Stimulated activated CD8-positive, alpha-beta memory T cell treated with anti-CD3 and anti-CD28 coated beads, Interleukin-4, amount 100 ng/mL, for 1 hour (primary cell): ENCODE data around the gene TENT5C.

ENCODE experiments used
- DNase-seq, 2 donors: peaks; one replicate each; pipeline ENCODE4 v3.0.0-alpha.2; 2020; ENCODE audit warnings: low read depth in 2 of 2, low spot score in 1 of 2

Gene TENT5C

GRCh38 chr1:117633068-117633345 is 27.2 kb downstream of the TENT5C start:
- DNase-seq = no peak

- no peak for DNase-seq
These were observed 27.6 kb downstream of the TENT5C start for GRCh38 chr1:117633423-117633822.

GRCh38 chr1:117633936-117634335 is 28.1 kb downstream of the TENT5C start:
- DNase-seq = no peak

DNA sequence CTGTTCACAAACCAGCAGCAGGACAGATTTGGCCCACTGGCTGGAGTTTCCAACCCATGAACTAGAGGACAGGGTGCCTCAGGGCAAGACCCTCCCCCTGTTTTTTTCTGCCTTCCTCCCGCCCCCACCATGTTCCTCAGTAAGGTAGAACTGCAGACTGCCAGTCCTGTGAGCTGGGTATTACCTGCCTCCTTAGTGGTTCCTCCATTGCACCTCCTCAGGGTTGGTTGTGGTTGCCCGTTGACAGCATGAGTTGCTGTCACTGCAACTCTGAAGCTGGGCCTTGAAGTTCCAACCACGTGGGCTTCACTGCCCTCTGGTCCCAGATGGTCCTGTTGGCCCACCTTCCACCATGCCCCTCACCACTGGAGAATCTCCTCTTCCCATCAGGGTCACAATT is 28.8 kb downstream of the TENT5C start:
- DNase-seq = no peak

DNA sequence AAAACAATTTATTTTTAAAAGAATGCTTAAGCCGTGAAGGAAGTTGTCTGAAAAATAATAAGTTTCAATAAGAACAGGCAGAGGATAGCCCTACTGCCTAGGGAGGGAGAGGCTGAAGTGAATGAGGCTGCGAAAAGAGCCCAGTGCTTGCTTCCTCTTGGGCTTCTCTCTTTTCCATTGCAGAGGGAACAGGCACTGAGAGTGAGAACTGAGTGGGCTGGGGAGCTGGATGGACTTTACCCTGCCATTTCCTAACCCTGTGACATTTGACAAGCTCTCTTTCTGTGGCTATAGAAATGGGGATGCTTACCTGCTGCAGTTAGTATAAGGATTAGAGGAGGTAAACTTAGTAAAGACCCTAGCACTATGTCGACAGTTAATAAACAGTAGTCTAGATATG is 30.0 kb downstream of the TENT5C start:
- no peak for DNase-seq

- DNase-seq = no peak
These were observed 31.0 kb downstream of the TENT5C start for GRCh38 chr1:117636637-117637425.

DNA sequence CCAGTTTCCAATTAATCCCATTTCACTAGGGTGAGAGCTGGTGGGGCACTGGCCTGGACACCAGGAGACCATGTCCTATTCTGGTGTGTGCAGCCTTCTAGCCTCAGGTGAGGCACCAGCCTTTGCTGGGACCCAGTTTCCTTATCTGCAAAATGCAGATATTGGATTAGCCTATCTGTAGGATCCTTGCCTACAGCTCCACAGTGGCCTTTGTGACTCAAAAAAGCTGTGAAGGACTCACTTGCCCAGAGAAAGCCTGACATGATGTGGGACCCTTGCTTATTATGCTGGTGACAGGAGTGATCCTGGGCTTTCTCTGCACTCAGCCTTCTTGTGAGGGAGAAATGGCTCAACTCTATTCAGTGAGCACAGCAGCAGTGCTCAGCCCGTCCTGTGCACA is 32.3 kb downstream of the TENT5C start:
- no peak for DNase-seq

DNA sequence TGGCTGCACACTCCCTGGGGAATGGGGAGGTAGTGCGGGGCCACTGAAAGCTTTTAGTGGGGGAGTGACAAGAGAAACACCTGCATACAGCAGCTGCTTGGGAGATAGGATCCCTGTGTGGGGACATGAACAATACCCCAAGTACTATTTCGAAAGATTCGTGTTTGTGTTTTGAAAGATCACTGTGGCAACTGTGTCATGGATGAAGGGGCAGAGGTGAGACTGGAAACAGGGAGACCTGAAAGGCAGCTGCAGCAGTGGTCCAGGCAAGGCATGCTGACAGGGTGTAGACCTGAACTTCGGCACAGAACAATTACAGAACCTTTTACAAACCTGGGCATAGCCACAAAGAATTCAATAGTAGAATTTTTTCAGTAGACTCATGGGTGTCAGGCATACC is 32.9 kb downstream of the TENT5C start:
- DNase-seq = no peak

DNA sequence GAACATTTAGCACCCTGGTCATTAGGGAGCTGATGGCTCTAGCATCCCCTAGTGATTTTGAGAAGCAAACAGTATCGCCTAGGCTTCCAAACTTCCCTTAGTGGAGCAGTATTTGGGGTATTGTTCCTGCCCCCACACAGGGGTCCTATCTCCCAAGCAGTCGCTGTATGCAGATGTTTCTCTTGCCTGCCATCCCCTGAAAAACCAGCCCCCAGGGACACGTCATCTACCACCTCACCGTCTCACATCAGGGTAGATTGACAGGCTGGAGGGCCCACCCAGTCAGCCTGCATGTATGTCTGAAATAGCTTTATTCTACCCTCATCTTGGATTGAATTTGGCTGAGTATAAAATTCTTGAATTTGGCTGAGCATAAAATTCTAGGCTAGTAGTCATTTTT is 33.9 kb downstream of the TENT5C start:
- DNase-seq = no peak

DNA sequence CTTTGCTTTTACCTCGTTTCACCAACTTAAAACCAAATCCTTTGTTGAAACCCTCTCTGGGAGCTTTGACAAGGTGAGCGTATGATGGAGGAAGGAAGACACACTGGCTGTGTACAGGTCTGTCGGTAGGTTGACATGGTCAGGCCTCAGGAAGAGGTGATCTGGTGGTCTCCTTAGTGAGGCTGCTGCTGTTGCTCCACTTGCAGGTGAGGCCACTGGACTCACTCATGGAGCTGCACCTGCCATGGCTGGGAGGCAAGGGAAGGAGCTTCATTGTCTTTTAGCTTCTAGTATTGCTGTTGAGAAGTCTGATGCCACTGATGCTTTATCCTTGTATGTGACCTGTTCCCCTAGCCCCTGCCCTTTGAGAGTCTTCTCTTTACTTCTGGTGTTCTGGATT is 35.7 kb downstream of the TENT5C start:
- no peak for DNase-seq

DNA sequence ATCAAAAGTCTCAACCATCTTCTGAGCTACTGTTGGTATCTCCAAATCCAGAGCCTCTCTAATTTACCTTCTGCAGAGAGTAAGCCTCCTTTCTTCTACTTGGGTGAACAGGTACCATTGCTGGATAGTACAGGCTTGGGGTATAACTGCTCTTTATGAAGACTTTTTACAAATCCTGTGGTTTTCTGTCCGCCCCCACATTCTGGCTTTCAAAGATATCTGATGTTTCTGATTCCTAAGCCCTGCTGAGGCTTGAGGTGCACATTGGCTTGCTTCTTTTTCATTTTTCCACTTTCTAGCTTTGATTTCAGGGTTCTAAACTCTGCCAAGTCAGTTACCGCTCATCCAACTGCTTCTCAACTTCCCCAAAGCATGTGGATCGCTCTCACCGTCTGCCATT is 37.1 kb downstream of the TENT5C start:
- no peak for DNase-seq

DNA sequence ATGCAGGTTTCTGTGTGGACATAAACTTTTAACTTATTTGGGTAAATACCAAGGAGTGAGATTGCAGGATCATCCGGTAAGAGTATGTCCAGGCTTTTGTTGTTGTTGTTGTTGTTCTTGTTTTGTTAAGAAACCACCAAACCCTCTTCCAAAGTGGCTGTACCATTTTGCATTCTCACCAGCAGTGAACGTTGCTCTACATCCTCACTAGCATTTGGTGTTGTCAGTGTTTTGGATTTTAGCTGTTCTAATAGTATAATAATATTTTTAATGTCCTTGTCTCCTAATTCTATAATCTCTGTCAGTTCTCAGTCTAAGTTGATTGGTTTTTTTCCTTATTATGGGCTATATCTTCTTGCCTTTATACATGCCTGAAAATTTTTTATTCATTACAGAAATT is 37.8 kb downstream of the TENT5C start:
- DNase-seq = no peak

DNA sequence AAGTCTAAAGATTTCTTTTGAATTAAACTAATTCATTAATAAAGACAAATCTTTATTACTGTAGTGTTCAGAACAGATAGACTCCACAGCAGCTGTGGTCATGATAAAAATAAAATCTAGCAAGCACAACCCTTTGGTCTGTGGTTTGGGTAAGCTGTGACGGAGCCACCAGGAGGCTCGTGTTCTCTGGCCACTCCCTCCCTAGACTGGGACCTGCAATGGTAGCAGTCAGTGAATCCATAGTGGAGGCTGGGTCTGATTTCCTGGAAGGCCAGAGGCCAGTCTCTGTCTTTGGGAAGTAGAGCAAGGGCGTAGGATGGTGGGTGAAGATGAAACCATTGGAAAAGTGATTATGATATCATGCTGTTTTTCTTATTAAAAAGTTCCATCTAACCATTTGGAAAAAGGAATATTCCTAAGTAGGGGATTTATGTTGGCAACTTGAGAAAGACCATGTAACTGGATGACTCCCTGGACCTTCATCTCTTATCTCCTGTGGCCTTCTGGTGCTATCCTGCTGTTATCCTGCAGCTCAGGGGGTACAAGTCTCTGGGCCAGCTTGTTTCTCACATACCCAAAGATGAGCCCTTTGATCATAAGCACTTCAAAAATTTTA is 39.0 kb downstream of the TENT5C start:
- DNase-seq = no peak

DNA sequence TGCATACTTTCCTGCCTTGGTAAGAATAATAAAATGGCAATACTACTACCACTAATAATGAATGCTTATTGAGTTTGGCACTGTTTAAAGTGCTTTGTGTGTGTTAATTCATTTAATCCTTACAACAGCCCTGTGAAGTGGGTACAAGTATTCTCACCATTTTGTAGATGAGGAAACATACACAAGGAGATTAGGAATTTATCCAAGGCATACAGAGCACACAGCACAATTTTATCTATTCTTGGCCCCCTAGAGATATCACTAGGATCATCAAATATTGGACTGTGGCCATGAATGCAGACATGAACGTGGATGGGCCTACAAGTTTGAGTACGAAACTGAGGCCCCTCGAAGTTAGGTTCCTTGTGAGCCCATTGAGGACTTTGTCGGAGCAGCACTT is 39.5 kb downstream of the TENT5C start:
- no peak for DNase-seq

DNA sequence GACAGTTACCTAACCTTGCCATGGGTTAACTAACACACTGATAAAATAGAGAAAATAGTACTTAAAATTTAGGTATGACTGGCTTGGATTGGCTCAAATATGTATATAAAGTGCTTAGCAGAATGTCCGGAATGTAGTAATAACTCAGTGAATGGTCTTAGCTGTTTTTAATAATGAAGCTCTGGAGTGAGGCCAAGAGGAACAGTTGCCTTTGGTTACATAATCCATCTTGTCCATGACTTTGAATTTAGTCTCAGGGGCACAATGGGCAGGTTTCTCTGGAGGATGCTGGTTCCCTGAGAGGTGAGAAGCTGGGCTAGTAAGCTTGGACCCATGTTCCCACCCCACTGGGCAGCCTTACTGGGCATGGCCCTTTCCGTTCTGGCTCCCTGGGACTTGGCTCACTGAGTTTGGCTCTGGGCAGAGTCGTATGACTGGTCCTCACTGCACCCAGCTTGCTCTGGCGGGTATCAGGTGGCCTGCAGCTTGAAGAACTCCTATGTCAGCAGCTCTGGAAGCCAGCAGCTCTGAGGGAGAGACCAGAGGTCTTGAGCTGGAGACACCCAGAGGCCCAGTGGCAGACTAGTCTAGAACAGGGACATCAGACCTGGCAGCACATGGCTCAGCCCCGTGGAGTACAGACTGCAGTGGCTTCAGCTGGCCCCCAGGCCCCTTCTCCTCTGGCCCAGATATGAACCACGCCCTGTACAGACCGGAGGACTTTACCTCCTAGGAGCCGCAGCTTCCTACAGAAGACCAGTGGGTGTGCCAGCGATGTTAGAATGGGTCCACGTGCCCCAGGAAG is 40.4 kb downstream of the TENT5C start:
- DNase-seq = no peak

- no peak for DNase-seq
These were observed 41.1 kb downstream of the TENT5C start for GRCh38 chr1:117646956-117647355.

DNA sequence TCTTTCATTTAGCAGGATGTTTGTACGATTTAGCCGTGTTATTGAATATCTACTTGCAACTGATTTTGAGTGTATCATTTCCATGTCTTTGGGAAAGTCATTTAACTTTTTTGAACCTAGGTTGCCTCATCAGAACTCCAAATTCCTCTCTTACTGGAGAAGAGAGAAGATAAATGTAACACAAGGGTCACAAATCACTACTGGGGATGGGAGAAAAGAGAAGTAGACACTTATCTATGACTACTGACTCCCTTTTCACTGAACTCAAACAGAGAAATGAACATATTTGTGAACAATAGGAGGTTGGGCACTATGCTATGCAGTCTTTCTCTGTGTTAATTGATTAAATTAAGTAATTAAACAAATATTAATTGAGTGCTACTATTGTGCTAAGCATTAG is 42.2 kb downstream of the TENT5C start:
- no peak for DNase-seq

DNA sequence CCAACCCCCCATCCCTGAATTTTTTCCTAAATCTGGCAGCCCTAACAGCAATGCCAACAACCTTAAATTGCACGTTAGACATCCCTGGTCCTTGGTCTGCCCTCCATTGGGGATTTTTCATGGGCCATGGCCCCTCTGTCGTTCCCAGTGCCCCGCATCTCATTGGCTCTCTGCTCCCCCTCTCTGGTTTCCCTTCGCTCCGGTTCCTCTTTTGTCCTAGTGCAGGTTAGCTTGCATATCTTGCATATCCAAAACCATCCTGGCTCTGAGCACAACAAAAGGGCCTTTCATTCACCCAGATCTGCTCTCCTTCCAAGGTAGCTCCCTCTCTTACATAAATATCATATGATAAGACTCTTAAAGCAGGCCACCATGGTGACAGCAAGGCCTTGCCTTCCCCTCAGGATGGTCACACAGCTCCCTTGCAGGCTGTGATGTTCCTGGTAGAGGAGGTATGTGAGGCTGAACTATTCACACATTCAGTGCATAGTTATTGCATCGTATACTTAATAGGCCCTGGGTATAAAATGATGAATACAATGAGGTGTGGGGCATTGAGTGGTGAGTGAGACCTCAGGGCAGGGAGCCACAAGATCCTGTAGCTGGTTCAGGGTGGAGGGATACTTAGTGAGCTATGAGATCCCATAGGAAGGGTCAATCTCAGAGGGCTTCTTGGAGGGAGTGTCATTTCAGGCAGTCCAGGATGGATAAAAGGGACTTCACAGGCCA is 45.2 kb downstream of the TENT5C start:
- DNase-seq = no peak

DNA sequence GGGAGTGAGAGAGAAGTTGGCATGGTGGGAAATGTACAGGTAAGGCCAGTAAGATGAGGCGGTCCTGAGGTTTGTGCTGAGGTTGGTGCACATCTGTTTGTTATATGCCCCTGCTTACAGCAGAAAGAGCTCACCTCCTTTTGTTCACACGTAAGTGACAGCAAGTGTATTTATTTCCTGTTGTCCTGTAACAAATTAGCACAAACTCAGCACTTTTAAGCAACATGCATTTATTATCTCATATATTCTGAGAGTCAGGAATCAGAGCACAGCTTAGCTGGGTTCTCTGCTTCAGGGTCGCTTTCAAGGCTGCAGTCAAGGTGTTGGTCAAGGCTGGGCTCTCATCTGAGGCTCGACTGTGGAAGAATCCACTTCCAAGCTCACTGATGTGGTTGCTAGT is 45.8 kb downstream of the TENT5C start:
- DNase-seq = no peak

DNA sequence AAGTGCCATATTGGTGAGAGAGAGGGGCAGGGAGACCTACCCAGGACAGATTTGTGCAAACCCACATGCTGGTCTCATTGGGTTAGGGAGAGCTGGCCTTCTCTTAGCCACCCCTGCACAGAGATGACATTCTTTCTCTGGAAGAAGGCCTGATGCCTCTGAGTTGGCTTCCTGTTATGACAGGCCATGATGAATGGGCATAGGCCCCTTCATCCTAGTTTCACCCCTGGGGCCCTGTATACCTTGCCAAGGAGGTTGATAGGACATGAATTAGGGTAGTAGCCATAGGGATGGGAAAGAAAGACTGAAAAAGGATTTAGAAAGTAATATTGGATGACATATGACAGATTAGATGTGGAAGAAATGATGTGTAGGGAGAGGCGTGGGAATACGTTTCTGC is 46.6 kb downstream of the TENT5C start:
- DNase-seq = no peak

- no peak for DNase-seq
These were observed 47.3 kb downstream of the TENT5C start for GRCh38 chr1:117653195-117653594.
